Islet of Langerhans (tissue), 1 donor: ENCODE measurements around the gene BOK.
"Not testable (repeated sequence)": the region's sequence is repeated elsewhere in the genome, so short reads cannot be mapped to it uniquely, and the experiment has no call there.

Source experiments
- FAIRE-seq: peaks from one replicate; lab custom pipeline; 2011; peaks lifted over from hg19 to GRCh38; lab: Jason Lieb, UNC

The BOK gene

GRCh38 chr2:241558532-241559322 lies at the start of gene BOK:
TSS of gene BOK (plus strand) at chr2:241558745. CDS start at chr2:241559484, 739 bp downstream.
- no peak for FAIRE-seq

- no peak for FAIRE-seq
Observed at GRCh38 chr2:241509155-241509784, 49.3 kb upstream of the BOK start.

GRCh38 chr2:241511091-241511741 lies 47.3 kb upstream of the BOK start:
- FAIRE-seq = no peak

GRCh38 chr2:241514553-241514952 lies 44.0 kb upstream of the BOK start:
- FAIRE-seq = no peak

- no peak for FAIRE-seq
Observed at GRCh38 chr2:241514986-241515737, 43.4 kb upstream of the BOK start.

GRCh38 chr2:241516520-241516965 lies 42.0 kb upstream of the BOK start:
- FAIRE-seq = no peak

- FAIRE-seq = no peak
Observed at GRCh38 chr2:241517297-241517696, 41.2 kb upstream of the BOK start.

- no peak for FAIRE-seq
Observed at GRCh38 chr2:241519669-241520068, 38.9 kb upstream of the BOK start.

GRCh38 chr2:241522477-241522876 lies 36.1 kb upstream of the BOK start:
- FAIRE-seq = no peak

GRCh38 chr2:241525818-241526780 lies 32.4 kb upstream of the BOK start:
- not testable (repeated sequence) for FAIRE-seq

GRCh38 chr2:241530571-241530970 lies 28.0 kb upstream of the BOK start:
- FAIRE-seq = no peak

GRCh38 chr2:241531161-241531722 lies 27.3 kb upstream of the BOK start:
- FAIRE-seq = no peak

- no peak for FAIRE-seq
Observed at GRCh38 chr2:241532168-241532567, 26.4 kb upstream of the BOK start.

- FAIRE-seq = no peak
Observed at GRCh38 chr2:241532733-241533601, 25.6 kb upstream of the BOK start.

- FAIRE-seq = no peak
Observed at GRCh38 chr2:241534293-241534692, 24.3 kb upstream of the BOK start.

GRCh38 chr2:241534701-241535375 lies 23.7 kb upstream of the BOK start:
- FAIRE-seq = no peak

GRCh38 chr2:241535871-241536655 lies 22.5 kb upstream of the BOK start:
- no peak for FAIRE-seq

GRCh38 chr2:241538838-241539615 lies 19.5 kb upstream of the BOK start:
- no peak for FAIRE-seq
